Stimulated activated naive B cell treated with anti-CD40 and anti-IgM and Interleukin-4, amounts not matched to agents 10 μg/mL and 1 μg/mL and 100 μg/mL, for 72 hours (primary cell): ENCODE data around the gene SAMD15.
"Not testable (repeated sequence)": the region's sequence is repeated elsewhere in the genome, so short reads cannot be mapped to it uniquely, and the experiment has no call there.

Source experiments
- ATAC-seq, 2 donors: fragments of 150-1000 bp; cut with Tn5 transposase; replicated peaks; 2 replicates each; pipeline ENCODE4 v1.10.0; 2021; ENCODE audit warnings: moderate library complexity in 1 of 2
- DNase-seq: peaks from one replicate; pipeline ENCODE4 v3.0.0; 2021
- H3K27ac Mint-ChIP-seq: one replicate; pipeline ENCODE4 v1.8.0; 2022; ENCODE audit warnings: mild to moderate bottlenecking, mixed read lengths
- H3K27me3 Mint-ChIP-seq, 2 donors: one replicate each; pipeline ENCODE4 v1.8.0; 2022; ENCODE audit warnings: mixed read lengths in 2 of 2
- H3K36me3 Mint-ChIP-seq, 2 donors: one replicate each; pipeline ENCODE4 v1.8.0; 2022; ENCODE audit warnings: mixed read lengths in 2 of 2, mild to moderate bottlenecking in 1 of 2
- H3K4me1 Mint-ChIP-seq, 2 donors: one replicate each; pipeline ENCODE4 v1.8.0; 2022; ENCODE audit warnings: mixed read lengths in 2 of 2, mild to moderate bottlenecking in 1 of 2
- H3K4me3 Mint-ChIP-seq, 2 donors: one replicate each; pipeline ENCODE4 v1.8.0; 2022; ENCODE audit warnings: mild to moderate bottlenecking in 2 of 2, mixed read lengths in 2 of 2, moderate library complexity in 1 of 2
- H3K9me3 Mint-ChIP-seq, 2 donors: one replicate each; pipeline ENCODE4 v1.8.0; 2022; ENCODE audit warnings: mixed read lengths in 2 of 2, mild to moderate bottlenecking in 1 of 2

The SAMD15 gene

GRCh38 chr14:77406718-77407117 is 29.5 kb downstream of the SAMD15 start:
- Mint-ChIP-seq H3K4me3 (no peak overlapping the region), H3K36me3 (peaks cover 0 to 5% of the 10 kb centered on the region in 2 donors), H3K9me3 (no peaks in the 10 kb centered on the region), H3K27ac (no peak overlapping the region), H3K4me1 (peaks cover 9 to 17% of the 10 kb centered on the region in 2 donors), H3K27me3 (no peaks in the 10 kb centered on the region)
- DNase-seq, result no peak
- ATAC-seq, result peak in 1 of 2 donors; percentile 22

- Mint-ChIP-seq H3K9me3 (no peaks in the 10 kb centered on the region), H3K27me3 (no peaks in the 10 kb centered on the region), H3K27ac (no peak overlapping the region), H3K4me1 (peaks cover 9 to 15% of the 10 kb centered on the region in 2 donors), H3K36me3 (peaks cover 0 to 5% of the 10 kb centered on the region in 2 donors), H3K4me3 (no peak overlapping the region)
- ATAC-seq, result peak; percentile 10 to 25
- no peak for DNase-seq
Measured at GRCh38 chr14:77407158-77407557, 30.0 kb downstream of the SAMD15 start.

GRCh38 chr14:77409131-77409533 is 32.0 kb downstream of the SAMD15 start:
- DNase-seq, result no peak
- H3K36me3 Mint-ChIP-seq, result peaks cover 0 to 4% of the 10 kb centered on the region in 2 donors
- no peaks in the 10 kb centered on the region for H3K27me3 Mint-ChIP-seq
- no peaks in the 10 kb centered on the region for H3K9me3 Mint-ChIP-seq
- H3K4me3 Mint-ChIP-seq, result no peak overlapping the region
- H3K4me1 Mint-ChIP-seq, result peaks cover 9 to 15% of the 10 kb centered on the region in 2 donors
- no peak overlapping the region for H3K27ac Mint-ChIP-seq
- peak; percentile 42 to 57 for ATAC-seq

DNA sequence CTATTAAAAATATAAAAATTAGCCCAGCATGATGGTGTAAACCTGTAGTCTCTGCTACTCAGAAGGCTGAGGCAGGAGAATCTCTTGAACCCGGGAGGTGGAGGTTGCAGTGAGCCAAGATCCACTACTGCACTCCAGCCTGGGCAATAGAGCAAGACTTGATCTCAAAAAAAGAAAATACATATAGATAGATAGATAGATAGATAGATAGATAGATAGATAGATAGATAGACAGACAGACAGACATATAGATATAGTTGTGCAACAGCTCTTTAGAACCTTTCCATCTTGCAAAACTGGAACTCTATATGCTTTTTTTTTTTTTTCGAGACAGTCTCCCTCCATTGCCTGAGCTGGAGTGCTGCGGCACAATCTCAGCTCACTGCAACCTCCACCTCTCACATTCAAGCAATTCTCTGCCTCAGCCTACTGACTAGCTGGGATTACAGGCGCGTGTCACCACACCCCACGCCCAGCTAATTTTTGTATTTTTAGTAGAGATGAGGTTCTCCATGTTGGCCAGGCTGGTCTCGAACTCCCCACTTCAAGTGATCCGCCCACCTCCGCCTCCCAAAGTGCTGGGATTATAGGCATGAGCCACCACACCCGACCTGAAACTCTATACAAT is 38.3 kb downstream of the SAMD15 start:
- not testable (repeated sequence) for H3K27ac Mint-ChIP-seq, DNase-seq, ATAC-seq, H3K4me3 Mint-ChIP-seq, H3K4me1 Mint-ChIP-seq, H3K27me3 Mint-ChIP-seq
- Mint-ChIP-seq H3K9me3 (peaks cover 11 to 13% of the 10 kb centered on the region in 2 donors), H3K36me3 (peaks cover 11 to 16% of the 10 kb centered on the region in 2 donors)

GRCh38 chr14:77416098-77416497 is 38.9 kb downstream of the SAMD15 start:
- H3K4me3 Mint-ChIP-seq, DNase-seq, H3K4me1 Mint-ChIP-seq, H3K27ac Mint-ChIP-seq, ATAC-seq, H3K27me3 Mint-ChIP-seq: not testable (repeated sequence)
- peaks cover 11 to 13% of the 10 kb centered on the region in 2 donors for H3K9me3 Mint-ChIP-seq
- H3K36me3 Mint-ChIP-seq, result peaks cover 12 to 22% of the 10 kb centered on the region in 2 donors

- no peak for ATAC-seq
- no peak for DNase-seq
- Mint-ChIP-seq H3K9me3 (peaks cover 11 to 13% of the 10 kb centered on the region in 2 donors), H3K27ac (no peak overlapping the region), H3K27me3 (no peaks in the 10 kb centered on the region), H3K4me3 (no peak overlapping the region), H3K36me3 (peaks cover 18 to 29% of the 10 kb centered on the region in 2 donors), H3K4me1 (peaks cover 0 to 3% of the 10 kb centered on the region in 2 donors)
Measured at GRCh38 chr14:77416836-77417235, 39.7 kb downstream of the SAMD15 start.

DNA sequence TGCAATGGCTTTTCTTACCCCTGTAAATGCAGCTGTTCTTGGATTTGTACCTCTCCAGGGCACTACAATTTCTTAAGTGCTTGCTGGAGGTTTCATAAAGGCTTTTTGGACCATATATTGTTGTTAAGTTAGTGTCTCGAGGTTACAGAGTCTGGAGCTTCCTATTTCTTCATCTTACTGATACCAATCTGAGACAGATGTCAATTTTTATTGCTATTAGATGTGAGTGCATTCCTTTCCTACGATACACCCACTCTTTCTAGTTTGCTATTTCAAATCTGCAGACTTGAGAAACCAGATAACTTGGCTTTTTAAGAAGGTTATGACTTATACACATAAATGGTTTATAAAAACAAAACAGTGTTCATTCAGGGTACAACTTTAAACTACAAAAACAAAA is 44.0 kb downstream of the SAMD15 start:
- Mint-ChIP-seq H3K27me3 (no peaks in the 10 kb centered on the region), H3K9me3 (peaks cover 11 to 13% of the 10 kb centered on the region in 2 donors), H3K27ac (no peak overlapping the region), H3K4me3 (no peak overlapping the region), H3K4me1 (peaks cover 0 to 3% of the 10 kb centered on the region in 2 donors), H3K36me3 (peaks cover 47 to 68% of the 10 kb centered on the region in 2 donors)
- DNase-seq (no peak), ATAC-seq (no peak)

- Mint-ChIP-seq H3K4me1 (no peaks in the 10 kb centered on the region), H3K36me3 (peaks cover 64 to 85% of the 10 kb centered on the region in 2 donors), H3K9me3 (peaks cover 6 to 7% of the 10 kb centered on the region in 2 donors), H3K27me3 (no peaks in the 10 kb centered on the region), H3K4me3 (no peak within 1 kb of the TSS), H3K27ac (no peak within 1 kb of the TSS)
- ATAC-seq (no peak), DNase-seq (no peak)
Measured at GRCh38 chr14:77423423-77423822, 46.2 kb downstream of the SAMD15 start, which contains the start of gene NOXRED1. Gene NOXRED1, minus strand, starts transcription at chr14:77423523. Its CDS starts 634 bp downstream, at chr14:77422889.

DNA sequence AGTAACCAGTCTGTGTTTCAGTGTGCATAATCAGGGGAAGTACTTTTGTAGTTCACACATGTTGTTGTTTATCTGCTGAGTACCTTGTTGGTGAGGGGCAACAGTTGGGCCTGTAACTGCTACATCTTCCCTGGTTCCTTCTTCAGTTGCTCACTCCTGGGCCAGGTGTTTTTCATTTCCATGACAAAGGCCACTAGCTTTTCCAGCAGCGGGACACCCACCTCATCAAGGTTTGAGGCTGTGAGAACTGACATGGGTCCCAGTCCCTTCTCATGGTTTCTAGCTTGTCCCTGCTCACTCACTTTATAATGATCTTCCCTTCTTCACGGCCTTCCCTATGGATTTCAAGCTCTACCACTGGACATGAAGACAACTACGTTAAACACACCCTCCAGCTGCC is 47.7 kb downstream of the SAMD15 start:
- DNase-seq (no peak), ATAC-seq (no peak)
- H3K27me3 Mint-ChIP-seq, result no peaks in the 10 kb centered on the region
- H3K4me1 Mint-ChIP-seq, result no peaks in the 10 kb centered on the region
- peaks cover 3 to 4% of the 10 kb centered on the region in 2 donors for H3K9me3 Mint-ChIP-seq
- H3K36me3 Mint-ChIP-seq, result peaks cover 71 to 96% of the 10 kb centered on the region in 2 donors
- H3K27ac Mint-ChIP-seq, result no peak overlapping the region
- H3K4me3 Mint-ChIP-seq, result no peak overlapping the region

DNA sequence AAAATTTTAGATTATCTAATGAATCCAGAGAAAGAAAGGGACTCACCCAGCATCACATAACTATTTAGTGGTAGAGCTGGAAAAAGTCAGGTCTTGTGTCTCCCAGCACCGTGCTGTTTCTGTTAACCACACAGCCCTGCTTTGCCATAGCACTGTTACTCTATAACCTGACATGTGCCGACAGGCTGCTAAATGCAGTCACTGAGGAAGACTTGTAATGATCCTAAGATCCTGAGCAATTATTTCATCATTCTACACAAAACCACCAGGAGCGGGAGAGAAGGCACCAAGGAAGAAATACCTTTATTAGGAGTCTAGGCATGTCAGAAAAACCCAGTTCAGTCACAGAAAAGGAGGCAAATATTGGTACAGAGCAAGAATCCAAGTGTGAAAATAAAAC is 49.2 kb downstream of the SAMD15 start:
- Mint-ChIP-seq H3K36me3 (peaks cover 68 to 90% of the 10 kb centered on the region in 2 donors), H3K27ac (no peak overlapping the region), H3K4me3 (no peak overlapping the region), H3K9me3 (no peaks in the 10 kb centered on the region), H3K4me1 (no peaks in the 10 kb centered on the region), H3K27me3 (no peaks in the 10 kb centered on the region)
- DNase-seq (no peak), ATAC-seq (no peak)

DNA sequence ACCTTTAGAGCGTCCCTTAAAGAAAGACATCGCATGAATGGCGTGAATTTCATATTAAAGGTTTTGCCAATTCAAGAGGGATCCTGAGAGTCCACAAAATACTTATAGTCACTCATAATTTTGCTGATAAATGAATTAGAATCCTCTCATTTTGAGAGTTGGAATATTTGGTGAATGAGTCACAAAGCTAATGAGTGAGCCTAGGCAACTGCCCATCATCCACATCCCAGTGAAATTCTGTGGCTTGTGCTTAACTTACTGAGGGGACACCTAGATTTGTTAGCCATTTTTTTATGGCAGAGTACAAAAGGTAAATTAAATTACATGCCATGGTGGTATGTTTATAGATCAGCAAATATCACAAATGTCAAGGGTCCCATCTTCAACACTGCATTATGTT is 58.9 kb downstream of the SAMD15 start:
- Mint-ChIP-seq H3K4me1 (no peaks in the 10 kb centered on the region), H3K4me3 (no peak overlapping the region), H3K27me3 (no peaks in the 10 kb centered on the region), H3K9me3 (no peaks in the 10 kb centered on the region), H3K36me3 (peaks cover 34 to 46% of the 10 kb centered on the region in 2 donors), H3K27ac (no peak overlapping the region)
- ATAC-seq (no peak), DNase-seq (no peak)

DNA sequence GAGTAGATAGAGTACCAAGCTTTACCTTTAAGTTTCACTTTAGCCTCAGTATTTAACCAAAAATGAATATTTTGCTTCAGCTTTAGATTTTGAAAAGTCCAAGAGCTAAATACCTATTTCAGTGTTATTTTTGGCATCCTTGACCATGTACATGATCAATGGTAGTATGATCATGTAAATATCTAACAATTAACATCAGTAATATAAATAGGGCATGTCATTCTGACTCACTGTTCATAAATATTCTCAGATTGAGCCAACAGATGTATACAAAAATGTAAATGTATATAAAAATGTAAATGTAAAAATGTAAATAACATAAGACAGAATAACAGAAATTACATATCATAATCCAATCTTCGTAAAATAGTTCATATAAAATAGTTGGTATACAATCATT is 61.4 kb downstream of the SAMD15 start:
- Mint-ChIP-seq H3K36me3 (peaks cover 37 to 57% of the 10 kb centered on the region in 2 donors), H3K27me3 (no peaks in the 10 kb centered on the region), H3K4me3 (no peak overlapping the region), H3K9me3 (no peaks in the 10 kb centered on the region), H3K4me1 (no peaks in the 10 kb centered on the region), H3K27ac (no peak overlapping the region)
- DNase-seq (no peak), ATAC-seq (no peak)

- peaks cover 36 to 55% of the 10 kb centered on the region in 2 donors for H3K36me3 Mint-ChIP-seq
Measured at GRCh38 chr14:77439861-77440260, 62.7 kb downstream of the SAMD15 start.

More at GRCh38 chr14:77439861-77440260, 62.7 kb downstream of the SAMD15 start:
- H3K9me3 Mint-ChIP-seq, result no peaks in the 10 kb centered on the region
- no peak overlapping the region for H3K27ac Mint-ChIP-seq
- no peaks in the 10 kb centered on the region for H3K27me3 Mint-ChIP-seq
- H3K4me1 Mint-ChIP-seq, result no peaks in the 10 kb centered on the region
- no peak for ATAC-seq
- no peak for DNase-seq
- H3K4me3 Mint-ChIP-seq, result no peak overlapping the region
